ENCODE results near the gene TGIF1.

DNA sequence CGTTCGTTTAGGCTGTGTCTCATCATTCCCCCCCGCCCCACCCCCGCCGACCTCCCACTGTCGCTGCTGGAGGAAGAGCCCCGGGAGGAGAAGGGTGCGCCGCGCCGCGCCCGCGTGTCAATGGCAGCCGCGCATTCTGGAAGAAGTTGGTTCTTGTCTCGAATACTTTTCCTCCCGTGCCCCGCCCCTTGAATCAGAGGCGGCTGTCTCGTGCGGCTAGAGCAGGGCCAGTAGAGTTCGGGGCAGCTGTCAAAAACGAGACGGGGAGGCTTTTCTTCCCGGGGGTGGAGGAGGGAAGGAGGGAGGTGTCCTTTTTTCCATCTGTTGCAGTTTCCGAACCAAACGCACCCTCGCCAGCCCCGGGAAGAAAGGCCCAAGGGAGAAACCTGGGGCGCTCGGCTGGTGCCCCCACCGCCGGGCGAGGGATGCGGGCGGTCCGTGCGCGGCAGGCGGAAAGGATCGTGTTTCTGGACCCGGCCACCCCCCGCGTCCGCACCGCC, 410 bp upstream of the TGIF1 start:
- no peak for TF ChIP-seq CTCF (IDR thresholded peaks at IDR 0.05)
- TF ChIP-seq POLR2AphosphoS5 (IDR thresholded peaks at IDR 0.05) = peak in 1 of 2 donors; percentile 6
